Measurements from ENCODE around the gene LILRB3. TPM values are rescaled to one million over a fixed set of nuclear protein-coding genes. Genes with fewer than 3 reads are reported as not detected.

Gene LILRB3
- total and polyA plus RNA-seq, 11 donors, result 0.54 to 31.4 (median 3.7) TPM

- ATAC-seq (peak; percentile 5 to 64 (median 62)), DNase-seq (no peak)
- H3K9me3 ChIP-seq, result no peaks in the 10 kb centered on the region
- H3K4me1 ChIP-seq, result peaks cover 0 to 23% (median 17%) of the 10 kb centered on the region in 12 donors
- intact Hi-C loops (cut with DNase I), result loop anchor here in 1 of 10 donors (2.0 kb wide), 1 partner anchor 20 kb away; no protein-coding TSS in a partner anchor
- 0 to 1% (median 0%) methylated on average over 41 to 64 of the region's 64 CpGs for WGBS, 4 donors
- TF ChIP-seq CTCF (IDR thresholded peaks at IDR 0.05) (peak in 7 of 12 donors; percentile 11 to 52 (median 33)), POLR2A (IDR thresholded peaks at IDR 0.05) (peak in 1 of 2 donors; percentile 56)
- peak within 1 kb of the TSS; percentile 88 to 100 (median 98) for H3K27ac ChIP-seq
- H3K36me3 ChIP-seq, result peaks cover 0 to 22% (median 14%) of the 10 kb centered on the region in 9 donors
- H3K4me3 ChIP-seq, result peak within 1 kb of the TSS; percentile 68 to 92 (median 86)
- no peaks in the 10 kb centered on the region for H3K27me3 ChIP-seq
These were observed 33.6 kb downstream of the LILRB3 start, which contains the start of gene MBOAT7 for GRCh38 chr19:54189145-54189734. Gene MBOAT7 (minus strand): TSS chr19:54189580. CDS start chr19:54188508, 1,072 bp downstream.

GRCh38 chr19:54188215-54188871 is 34.5 kb downstream of the LILRB3 start:
- Histone ChIP-seq H3K36me3 (peaks cover 0 to 18% (median 5%) of the 10 kb centered on the region in 9 donors), H3K9me3 (no peaks in the 10 kb centered on the region), H3K4me1 (peaks cover 0 to 23% (median 17%) of the 10 kb centered on the region in 12 donors), H3K27me3 (no peaks in the 10 kb centered on the region), H3K4me3 (peak overlapping the region; percentile 68 to 92 (median 86)), H3K27ac (peak overlapping the region in 9 of 12 donors; percentile 91 to 100 (median 98))
- intact Hi-C loops (cut with DNase I), result loop anchor here in 1 of 10 donors (2.0 kb wide), 1 partner anchor 20 kb away; no protein-coding TSS in a partner anchor
- ATAC-seq (no peak), DNase-seq (no peak)
- 29 to 45% (median 35%) methylated on average over 11 to 12 of the region's 12 CpGs for WGBS, 4 donors
- no peak for TF ChIP-seq CTCF (IDR thresholded peaks at IDR 0.05)
- TF ChIP-seq POLR2A (IDR thresholded peaks at IDR 0.05), result no peak

- H3K27ac ChIP-seq, result no peak overlapping the region
- peaks cover 0 to 20% (median 14%) of the 10 kb centered on the region in 12 donors for H3K4me1 ChIP-seq
- TF ChIP-seq POLR2A (IDR thresholded peaks at IDR 0.05) (no peak), CTCF (IDR thresholded peaks at IDR 0.05) (no peak)
- WGBS, 4 donors, result 83 to 85% (median 84%) methylated on average over 11 of the region's 11 CpGs
- no peak overlapping the region for H3K4me3 ChIP-seq
- no peak for DNase-seq
- no peaks in the 10 kb centered on the region for H3K27me3 ChIP-seq
- no peaks in the 10 kb centered on the region for H3K9me3 ChIP-seq
- no peak for ATAC-seq
- intact Hi-C loops (cut with DNase I), result no loop called here
- H3K36me3 ChIP-seq, result peaks cover 0 to 15% (median 0%) of the 10 kb centered on the region in 9 donors
These were observed 35.8 kb downstream of the LILRB3 start for GRCh38 chr19:54186934-54187381.

GRCh38 chr19:54186351-54186750 is 36.5 kb downstream of the LILRB3 start:
- Histone ChIP-seq H3K9me3 (no peaks in the 10 kb centered on the region), H3K36me3 (peaks cover 0 to 15% (median 0%) of the 10 kb centered on the region in 9 donors), H3K27ac (no peak overlapping the region), H3K4me3 (no peak overlapping the region), H3K27me3 (no peaks in the 10 kb centered on the region), H3K4me1 (peaks cover 0 to 14% (median 9%) of the 10 kb centered on the region in 12 donors)
- DNase-seq (no peak), ATAC-seq (no peak)
- intact Hi-C loops (cut with DNase I), result no loop called here
- 73 to 87% (median 83%) methylated on average over 8 of the region's 8 CpGs for WGBS, 4 donors
- no peak for TF ChIP-seq CTCF (IDR thresholded peaks at IDR 0.05)
- no peak for TF ChIP-seq POLR2A (IDR thresholded peaks at IDR 0.05)

Data from heart left ventricle (tissue), 16 donors.